Vagina (tissue), 2 donors: Measurements from ENCODE around the gene BASP1.

Experiments used
- POLR2AphosphoS5 ChIP-seq, 2 donors: sonication (generic); formaldehyde crosslinking; IDR thresholded peaks; one replicate each; pipeline ENCODE4 v1.9.0; 2017; ENCODE audit warnings: antibody characterized with exemption in 2 of 2, mild to moderate bottlenecking in 2 of 2, low read depth in 1 of 2; ENCODE audit not compliant: insufficient read depth in 1 of 2
- TF ChIP-seq, protein P1 (sequence below), 3 experiments: fragments of 450-650 bp in 2 of 3; fragments of 200-600 bp in 1 of 3; sonication (generic) in 1 of 3; IDR thresholded peaks; one replicate each; pipeline ENCODE4 v1.5.1; 2017 to 2019; ENCODE audit warnings: antibody characterized with exemption in 3 of 3, mild to moderate bottlenecking in 2 of 3, moderate library complexity in 2 of 3

DNA sequence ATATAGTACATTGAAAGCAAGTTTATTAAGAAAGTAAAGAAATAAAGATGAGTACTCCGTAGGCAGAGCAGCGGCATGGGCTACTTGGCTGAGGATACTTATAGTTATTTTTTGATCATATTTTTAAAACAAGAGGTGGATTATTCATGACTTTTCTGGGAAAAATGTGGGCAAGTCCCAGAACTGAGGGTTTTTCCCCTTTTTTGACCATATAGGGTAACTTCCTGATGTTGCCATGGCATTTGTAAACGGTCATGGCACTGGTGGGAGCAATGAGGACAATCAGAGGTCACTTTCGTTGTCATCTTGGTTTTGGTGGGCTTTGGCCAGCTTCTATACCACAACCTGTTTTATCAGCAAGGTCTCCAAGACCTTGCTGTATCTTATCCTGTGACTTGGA is 5.2 kb upstream of the BASP1 start:
- TF ChIP-seq, protein P1, sequence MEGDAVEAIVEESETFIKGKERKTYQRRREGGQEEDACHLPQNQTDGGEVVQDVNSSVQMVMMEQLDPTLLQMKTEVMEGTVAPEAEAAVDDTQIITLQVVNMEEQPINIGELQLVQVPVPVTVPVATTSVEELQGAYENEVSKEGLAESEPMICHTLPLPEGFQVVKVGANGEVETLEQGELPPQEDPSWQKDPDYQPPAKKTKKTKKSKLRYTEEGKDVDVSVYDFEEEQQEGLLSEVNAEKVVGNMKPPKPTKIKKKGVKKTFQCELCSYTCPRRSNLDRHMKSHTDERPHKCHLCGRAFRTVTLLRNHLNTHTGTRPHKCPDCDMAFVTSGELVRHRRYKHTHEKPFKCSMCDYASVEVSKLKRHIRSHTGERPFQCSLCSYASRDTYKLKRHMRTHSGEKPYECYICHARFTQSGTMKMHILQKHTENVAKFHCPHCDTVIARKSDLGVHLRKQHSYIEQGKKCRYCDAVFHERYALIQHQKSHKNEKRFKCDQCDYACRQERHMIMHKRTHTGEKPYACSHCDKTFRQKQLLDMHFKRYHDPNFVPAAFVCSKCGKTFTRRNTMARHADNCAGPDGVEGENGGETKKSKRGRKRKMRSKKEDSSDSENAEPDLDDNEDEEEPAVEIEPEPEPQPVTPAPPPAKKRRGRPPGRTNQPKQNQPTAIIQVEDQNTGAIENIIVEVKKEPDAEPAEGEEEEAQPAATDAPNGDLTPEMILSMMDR (IDR thresholded peaks at IDR 0.05): no peak
- TF ChIP-seq POLR2AphosphoS5 (IDR thresholded peaks at IDR 0.05; ENCODE audit: insufficient read depth in 1 of 2, low read depth in 1 of 2): no peak
